GM19452 (cell line): ENCODE results near the gene HNRNPDL.
A peak's percentile ranks its signal among the peaks of the same experiment; 100 is the strongest.
"Not testable (repeated sequence)": the region's sequence is repeated elsewhere in the genome, so short reads cannot be mapped to it uniquely, and the experiment has no call there.

Experiments
- ATAC-seq: cut with Tn5 transposase; IDR thresholded peaks from one replicate; pipeline ENCODE4 v1.9.1; 2021; ENCODE audit not compliant: unreplicated experiment

Gene HNRNPDL

GRCh38 chr4:82433791-82434190 is 3.5 kb upstream of the HNRNPDL start:
- no peak for ATAC-seq

DNA sequence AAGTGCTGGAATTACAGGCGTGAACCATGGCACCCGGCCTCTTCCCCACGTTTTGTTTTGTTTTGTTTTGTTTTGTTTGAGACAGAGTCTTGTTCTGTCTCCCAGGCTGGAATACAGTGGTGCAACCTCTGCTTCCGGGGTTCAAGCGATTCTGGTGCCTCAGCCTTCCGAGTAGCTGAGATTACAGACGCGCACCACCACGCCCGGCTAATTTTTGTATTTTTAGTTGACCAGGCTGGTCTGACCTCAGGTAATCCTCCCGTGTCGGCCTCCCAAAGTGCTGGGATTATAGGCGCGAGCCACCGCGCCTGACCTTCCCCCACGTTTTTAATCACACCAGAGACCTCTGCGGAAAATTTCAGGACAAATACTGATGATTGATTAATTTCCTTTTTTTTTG is 2.3 kb upstream of the HNRNPDL start:
- no peak for ATAC-seq

DNA sequence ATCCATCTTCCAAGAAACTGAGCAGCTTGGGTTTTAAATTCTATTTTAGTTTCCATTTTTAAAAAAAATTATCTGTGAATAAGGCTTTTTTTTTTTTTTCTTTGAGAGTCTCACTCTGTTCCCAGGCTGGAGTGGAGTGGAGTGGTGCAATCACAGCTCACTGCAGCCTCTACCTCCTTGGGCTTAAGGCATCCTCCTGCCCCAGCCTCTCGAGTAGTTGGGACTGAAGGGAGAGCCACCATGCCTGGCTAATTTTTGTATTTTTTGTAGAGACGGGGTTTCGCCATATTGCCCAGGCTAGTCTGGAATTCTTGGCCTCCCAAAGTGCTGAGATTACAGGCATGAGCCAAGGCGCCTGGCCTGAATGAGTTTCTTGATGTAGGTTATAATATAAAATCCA is 1.6 kb upstream of the HNRNPDL start:
- ATAC-seq, result no peak

- no peak for ATAC-seq
These were observed 893 bp upstream of the HNRNPDL start for GRCh38 chr4:82430964-82431745.

DNA sequence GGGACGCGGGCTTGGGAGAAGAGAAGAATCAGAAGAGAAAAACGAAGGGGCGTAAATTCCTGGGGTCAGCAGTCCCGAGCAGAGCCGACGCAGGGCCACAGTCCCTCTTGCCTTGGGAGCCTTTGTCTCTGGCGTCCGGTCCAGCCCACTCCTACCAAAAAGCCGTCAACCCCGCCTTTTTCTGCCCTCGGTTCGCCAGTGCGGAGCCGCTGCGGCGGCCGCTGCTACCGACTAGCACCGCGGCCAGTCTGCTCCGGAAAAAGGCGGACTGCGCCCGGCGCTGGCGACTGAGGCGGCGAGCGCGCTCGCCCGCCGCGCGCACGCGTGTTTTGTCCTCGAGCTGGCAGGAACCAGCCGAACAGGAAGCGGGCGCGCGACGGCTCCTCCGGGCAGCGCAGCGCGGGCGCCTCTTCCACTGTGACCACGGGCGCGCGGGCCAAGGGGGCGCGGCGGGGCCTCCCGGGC is 502 bp downstream of the HNRNPDL start:
- ATAC-seq, result peak; percentile 25

DNA sequence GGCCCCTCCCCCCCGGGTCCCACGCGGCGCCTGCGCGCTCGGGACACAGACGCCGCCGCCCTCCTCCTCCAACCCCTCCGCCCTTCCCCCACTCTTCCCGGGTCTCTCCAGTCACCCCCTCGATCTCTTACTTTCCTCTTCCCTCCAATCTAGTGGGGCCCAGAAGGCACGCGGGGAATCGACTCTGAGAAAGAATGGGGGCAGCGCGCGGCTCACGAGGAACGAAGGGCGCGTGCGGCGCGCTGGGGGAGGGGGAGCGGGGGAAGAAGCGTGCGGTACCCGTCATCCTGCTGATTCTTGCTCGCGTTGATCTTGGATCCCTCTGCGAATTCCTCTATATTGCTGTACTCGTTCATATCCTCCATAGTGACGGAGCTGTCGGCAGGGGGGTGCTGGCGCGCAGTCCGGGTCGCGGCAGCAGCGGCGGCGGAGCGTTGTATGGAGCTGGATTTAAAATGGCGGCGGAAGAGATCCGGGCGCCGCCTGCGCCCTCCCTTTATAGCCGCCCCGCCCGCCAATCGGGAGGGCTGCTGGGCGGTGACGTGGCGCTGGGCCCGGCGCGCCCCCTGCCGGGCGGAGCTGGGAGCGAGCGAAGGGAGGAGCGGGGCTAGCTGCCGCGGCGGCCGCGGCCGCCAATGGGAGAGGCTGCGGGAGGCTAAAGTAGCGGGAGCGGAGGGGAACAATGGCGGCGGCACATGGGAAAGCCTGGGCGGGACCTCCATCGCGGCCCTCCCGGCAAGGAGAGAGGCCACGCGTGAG is 1.1 kb downstream of the HNRNPDL start:
- ATAC-seq, result peak; percentile 56

- ATAC-seq, result no peak
These were observed 1.7 kb downstream of the HNRNPDL start for GRCh38 chr4:82428526-82428968.

DNA sequence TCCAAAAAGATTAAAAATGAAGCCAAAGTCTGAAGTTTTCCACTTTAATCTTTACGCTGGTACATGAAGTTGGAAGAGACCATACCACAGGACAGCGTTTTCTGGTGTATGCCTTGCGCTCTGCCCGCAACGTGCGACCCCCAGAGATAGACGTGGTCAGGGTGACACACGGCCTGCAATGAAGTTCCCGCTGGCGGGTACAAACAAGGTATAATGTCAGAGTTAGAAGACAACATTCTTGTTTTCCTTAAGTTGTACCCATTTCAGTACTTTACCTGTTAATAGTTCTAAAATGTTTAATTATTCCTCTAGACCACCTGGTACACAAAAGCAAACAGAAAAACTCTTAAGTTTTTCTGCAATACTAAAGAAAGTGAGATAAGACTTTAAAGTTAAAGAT is 4.8 kb downstream of the HNRNPDL start:
- ATAC-seq, result no peak

DNA sequence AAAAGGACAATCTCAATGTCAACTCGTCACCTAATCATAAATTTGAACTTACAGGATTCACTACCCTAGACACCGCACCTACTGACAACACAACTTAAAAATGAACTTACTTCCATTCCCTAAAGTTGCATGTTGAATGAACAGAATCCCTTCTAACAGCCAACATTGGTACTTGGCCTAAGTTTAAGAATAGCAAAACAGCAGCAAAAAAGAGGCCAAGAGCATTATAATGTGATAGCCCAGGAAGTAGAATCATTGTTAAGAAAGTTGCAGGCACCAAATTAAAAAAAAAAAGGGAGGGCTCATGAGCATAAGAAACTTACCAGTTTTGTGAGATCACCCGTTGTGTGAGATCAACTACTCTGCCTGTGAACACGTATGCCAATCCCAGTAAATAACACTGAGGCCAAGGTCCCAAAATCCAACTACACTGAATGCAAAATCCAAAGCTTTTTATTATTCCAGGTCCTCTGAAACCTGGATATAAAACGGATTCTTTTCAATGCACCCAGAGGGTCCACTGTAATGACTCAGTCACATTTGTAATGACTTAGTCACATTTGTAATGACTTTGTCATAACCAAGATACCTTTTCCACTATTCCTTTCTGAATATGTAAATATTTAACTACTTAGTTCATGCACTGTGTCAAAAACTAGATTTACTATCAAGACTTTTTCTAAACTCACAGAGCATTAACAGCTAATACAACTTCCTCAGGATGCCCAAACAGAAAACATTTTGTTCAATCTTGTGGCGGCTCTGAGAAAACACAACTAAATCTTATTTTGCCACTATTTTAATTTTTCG is 6.8 kb downstream of the HNRNPDL start:
- no peak for ATAC-seq

DNA sequence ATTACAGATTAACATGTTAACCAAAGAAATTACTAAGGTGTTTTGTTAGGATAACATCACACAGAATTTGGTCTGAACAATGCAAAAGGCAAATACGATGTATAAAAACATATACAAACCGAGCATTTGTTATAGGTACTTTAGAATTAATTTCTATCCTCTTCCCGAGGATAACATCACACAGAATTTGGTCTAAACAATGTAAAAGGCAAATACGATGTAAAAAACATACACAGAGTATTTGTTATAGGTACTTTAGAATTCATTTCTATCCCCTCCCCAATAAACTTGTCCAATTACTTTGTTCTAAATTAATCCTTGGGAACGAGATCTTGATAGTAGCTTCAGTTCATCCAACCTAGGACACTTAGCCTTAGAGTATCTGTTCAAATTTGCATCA is 7.6 kb downstream of the HNRNPDL start:
- no peak for ATAC-seq

GRCh38 chr4:82421796-82422560 is 8.3 kb downstream of the HNRNPDL start:
- ATAC-seq, result no peak

- ATAC-seq, result no peak
These were observed 10.8 kb downstream of the HNRNPDL start for GRCh38 chr4:82419451-82419850.

GRCh38 chr4:82415922-82416365 is 14.3 kb downstream of the HNRNPDL start:
- ATAC-seq, result no peak

- not testable (repeated sequence) for ATAC-seq
These were observed 15.2 kb downstream of the HNRNPDL start for GRCh38 chr4:82415061-82415460.

DNA sequence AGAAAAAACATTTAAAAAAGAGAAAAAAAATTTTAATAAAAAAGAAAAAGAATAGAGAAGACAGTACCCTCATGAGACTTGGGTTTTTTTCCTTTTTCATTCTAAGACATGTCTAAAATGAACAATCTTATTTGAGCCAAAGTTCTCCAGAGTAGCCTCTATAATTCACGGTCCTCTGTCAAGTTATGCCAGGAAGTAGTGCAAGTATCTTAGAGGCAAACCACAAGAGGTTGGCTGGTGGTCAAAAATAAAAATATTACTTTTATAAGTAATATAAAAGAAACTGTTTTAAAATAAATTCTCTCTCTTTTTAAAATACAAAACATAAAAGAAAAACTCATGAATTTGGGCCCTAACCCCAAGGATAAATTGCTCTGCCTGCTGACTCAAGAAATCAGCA is 26.5 kb downstream of the HNRNPDL start:
- ATAC-seq, result no peak

DNA sequence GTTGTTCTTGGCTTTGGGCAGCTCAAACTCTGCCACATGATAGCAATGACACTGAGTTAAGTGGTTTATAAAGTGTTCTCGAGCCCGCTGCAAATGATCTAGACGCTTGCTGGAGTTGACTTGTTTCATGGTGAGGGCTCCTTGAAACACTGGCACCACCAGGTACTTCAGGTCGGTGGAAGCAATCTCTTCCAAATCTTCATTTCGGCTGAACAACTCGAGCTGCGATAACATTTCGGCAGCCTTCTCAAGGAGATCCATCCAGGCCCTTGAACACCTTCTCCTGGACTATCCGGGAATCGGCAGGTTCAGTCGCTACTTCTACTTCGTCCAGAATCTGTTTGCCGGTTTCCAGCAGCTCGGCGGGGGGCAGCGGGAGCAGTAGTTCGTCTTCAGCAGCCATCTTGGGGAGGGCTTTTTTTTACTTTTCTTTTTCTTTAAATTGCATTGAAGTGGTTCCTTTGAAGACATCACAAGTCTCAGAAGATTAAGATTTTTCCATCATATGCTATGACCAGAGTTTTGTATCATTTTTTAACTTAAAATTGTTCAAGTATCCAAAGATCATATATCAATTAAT is 28.0 kb downstream of the HNRNPDL start:
- no peak for ATAC-seq

DNA sequence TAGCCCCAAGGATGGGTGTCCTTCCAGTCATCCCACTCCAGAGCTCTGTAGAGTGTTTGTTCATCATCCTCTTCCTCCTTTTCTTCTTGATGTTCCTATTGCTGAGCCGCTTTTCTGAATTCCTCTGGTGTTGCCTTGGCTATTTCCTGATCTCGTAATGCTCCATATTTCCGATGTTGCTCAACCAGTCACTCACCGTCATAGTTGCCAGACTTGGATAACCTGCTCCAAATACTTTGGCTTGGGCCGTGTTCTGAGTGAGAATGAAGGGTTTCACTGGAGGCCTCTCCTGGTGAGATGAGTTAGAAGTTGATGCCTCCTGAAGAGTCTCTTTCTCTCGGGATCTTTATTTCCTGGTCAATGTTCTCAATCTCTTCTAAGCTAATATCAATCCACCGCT is 28.7 kb downstream of the HNRNPDL start:
- no peak for ATAC-seq

DNA sequence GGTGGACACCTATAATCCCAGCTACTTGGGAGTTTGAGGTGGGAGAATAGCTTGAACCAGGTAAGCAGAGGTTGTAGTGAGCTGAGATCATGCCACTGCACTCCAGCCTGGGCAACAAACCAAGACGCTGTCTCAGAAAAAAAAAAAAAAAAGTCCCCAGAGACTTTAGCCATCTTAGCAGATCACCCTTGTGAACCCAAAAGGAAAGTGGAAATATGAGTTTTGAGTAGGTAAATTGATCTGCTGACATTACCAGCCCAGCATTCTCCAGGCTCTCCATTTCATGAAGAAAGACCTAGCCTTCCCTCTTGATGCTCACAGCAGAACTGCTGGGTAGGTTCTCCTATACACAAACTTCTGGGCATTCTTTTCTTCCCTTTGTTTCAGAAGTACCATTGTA is 32.0 kb downstream of the HNRNPDL start:
- no peak for ATAC-seq

- ATAC-seq, result no peak
These were observed 32.7 kb downstream of the HNRNPDL start for GRCh38 chr4:82397527-82397926.

DNA sequence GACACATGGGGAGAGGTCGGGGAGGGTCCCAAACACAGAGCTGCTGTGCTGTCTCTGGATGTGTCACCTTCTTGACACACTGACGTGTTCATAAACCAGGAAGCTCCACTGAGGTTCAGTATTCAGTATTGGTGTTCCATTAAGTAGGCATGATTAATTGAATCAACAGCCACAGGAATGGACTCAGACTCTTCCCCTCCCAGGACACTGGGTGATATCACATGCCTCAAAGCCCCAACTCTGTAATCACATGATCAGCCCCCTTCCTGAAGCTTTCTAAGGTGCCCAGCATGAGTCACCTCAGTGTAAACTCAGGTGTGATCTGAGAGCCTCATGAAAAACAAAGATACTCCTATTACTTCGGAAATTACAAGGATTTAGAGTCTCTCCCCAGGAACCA is 35.4 kb downstream of the HNRNPDL start:
- ATAC-seq, result no peak
